ENCODE results near the gene DUT.

DUT gene

GRCh38 chr15:48300038-48300437 lies 31.2 kb upstream of the DUT start:
- H3K4me1 ChIP-seq (ENCODE audit: control insufficient read depth, insufficient read depth, low read length) = no peaks in the 10 kb centered on the region
- H3K27ac ChIP-seq (ENCODE audit: insufficient read depth, low read depth, low read length, poor library complexity, severe bottlenecking) = no peak overlapping the region
- no peak overlapping the region for H3K4me3 ChIP-seq (ENCODE audit: insufficient read depth, low read depth, low read length)
- WGBS, 2 experiments = 53 to 67% methylated on average over 5 of the region's 5 CpGs
- no peaks in the 10 kb centered on the region for H3K9me3 ChIP-seq (ENCODE audit: control insufficient read depth, low read length)
- no peaks in the 10 kb centered on the region for H3K36me3 ChIP-seq (ENCODE audit: control insufficient read depth, insufficient read depth, low read length)
- H3K27me3 ChIP-seq (ENCODE audit: control insufficient read depth, insufficient read depth, low read length, poor library complexity, severe bottlenecking) = no peaks in the 10 kb centered on the region

- no peaks in the 10 kb centered on the region for H3K4me1 ChIP-seq (ENCODE audit: control insufficient read depth, insufficient read depth, low read length)
- WGBS, 2 experiments = 62 to 66% methylated on average over 2 of the region's 2 CpGs
- no peak overlapping the region for H3K27ac ChIP-seq (ENCODE audit: insufficient read depth, low read depth, low read length, poor library complexity, severe bottlenecking)
- no peaks in the 10 kb centered on the region for H3K9me3 ChIP-seq (ENCODE audit: control insufficient read depth, low read length)
- H3K4me3 ChIP-seq (ENCODE audit: insufficient read depth, low read depth, low read length) = no peak overlapping the region
- no peaks in the 10 kb centered on the region for H3K27me3 ChIP-seq (ENCODE audit: control insufficient read depth, insufficient read depth, low read length, poor library complexity, severe bottlenecking)
- no peaks in the 10 kb centered on the region for H3K36me3 ChIP-seq (ENCODE audit: control insufficient read depth, insufficient read depth, low read length)
Observed at GRCh38 chr15:48304398-48304797, 26.8 kb upstream of the DUT start.

- 62 to 75% methylated on average over 1 of the region's 1 CpG for WGBS, 2 experiments
- Histone ChIP-seq H3K27me3 (ENCODE audit: control insufficient read depth, insufficient read depth, low read length, poor library complexity, severe bottlenecking) (no peaks in the 10 kb centered on the region), H3K4me1 (ENCODE audit: control insufficient read depth, insufficient read depth, low read length) (no peaks in the 10 kb centered on the region), H3K9me3 (ENCODE audit: control insufficient read depth, low read length) (no peaks in the 10 kb centered on the region), H3K36me3 (ENCODE audit: control insufficient read depth, insufficient read depth, low read length) (no peaks in the 10 kb centered on the region), H3K27ac (ENCODE audit: insufficient read depth, low read depth, low read length, poor library complexity, severe bottlenecking) (no peak overlapping the region), H3K4me3 (ENCODE audit: insufficient read depth, low read depth, low read length) (no peak overlapping the region)
Observed at GRCh38 chr15:48306639-48307038, 24.6 kb upstream of the DUT start.

- Histone ChIP-seq H3K4me3 (ENCODE audit: insufficient read depth, low read depth, low read length) (no peak overlapping the region), H3K4me1 (ENCODE audit: control insufficient read depth, insufficient read depth, low read length) (no peaks in the 10 kb centered on the region), H3K36me3 (ENCODE audit: control insufficient read depth, insufficient read depth, low read length) (no peaks in the 10 kb centered on the region), H3K9me3 (ENCODE audit: control insufficient read depth, low read length) (no peaks in the 10 kb centered on the region), H3K27me3 (ENCODE audit: control insufficient read depth, insufficient read depth, low read length, poor library complexity, severe bottlenecking) (no peaks in the 10 kb centered on the region), H3K27ac (ENCODE audit: insufficient read depth, low read depth, low read length, poor library complexity, severe bottlenecking) (no peak overlapping the region)
- WGBS, 2 experiments = 92 to 93% methylated on average over 8 of the region's 8 CpGs
Observed at GRCh38 chr15:48307586-48307985, 23.6 kb upstream of the DUT start.

- H3K27ac ChIP-seq (ENCODE audit: insufficient read depth, low read depth, low read length, poor library complexity, severe bottlenecking) = no peak overlapping the region
- H3K27me3 ChIP-seq (ENCODE audit: control insufficient read depth, insufficient read depth, low read length, poor library complexity, severe bottlenecking) = no peaks in the 10 kb centered on the region
- no peaks in the 10 kb centered on the region for H3K36me3 ChIP-seq (ENCODE audit: control insufficient read depth, insufficient read depth, low read length)
- H3K4me1 ChIP-seq (ENCODE audit: control insufficient read depth, insufficient read depth, low read length) = no peaks in the 10 kb centered on the region
- 92 to 94% methylated on average over 2 of the region's 2 CpGs for WGBS, 2 experiments
- no peaks in the 10 kb centered on the region for H3K9me3 ChIP-seq (ENCODE audit: control insufficient read depth, low read length)
- H3K4me3 ChIP-seq (ENCODE audit: insufficient read depth, low read depth, low read length) = no peak overlapping the region
Observed at GRCh38 chr15:48309740-48310139, 21.5 kb upstream of the DUT start.

GRCh38 chr15:48313216-48313615 lies 18.0 kb upstream of the DUT start:
- Histone ChIP-seq H3K4me3 (ENCODE audit: insufficient read depth, low read depth, low read length) (no peak overlapping the region), H3K27ac (ENCODE audit: insufficient read depth, low read depth, low read length, poor library complexity, severe bottlenecking) (no peak overlapping the region), H3K36me3 (ENCODE audit: control insufficient read depth, insufficient read depth, low read length) (no peaks in the 10 kb centered on the region), H3K9me3 (ENCODE audit: control insufficient read depth, low read length) (no peaks in the 10 kb centered on the region), H3K27me3 (ENCODE audit: control insufficient read depth, insufficient read depth, low read length, poor library complexity, severe bottlenecking) (no peaks in the 10 kb centered on the region), H3K4me1 (ENCODE audit: control insufficient read depth, insufficient read depth, low read length) (no peaks in the 10 kb centered on the region)
- 93 to 95% methylated on average over 2 of the region's 2 CpGs for WGBS, 2 experiments

- no peaks in the 10 kb centered on the region for H3K27me3 ChIP-seq (ENCODE audit: control insufficient read depth, insufficient read depth, low read length, poor library complexity, severe bottlenecking)
- H3K36me3 ChIP-seq (ENCODE audit: control insufficient read depth, insufficient read depth, low read length) = no peaks in the 10 kb centered on the region
- H3K9me3 ChIP-seq (ENCODE audit: control insufficient read depth, low read length) = no peaks in the 10 kb centered on the region
- no peaks in the 10 kb centered on the region for H3K4me1 ChIP-seq (ENCODE audit: control insufficient read depth, insufficient read depth, low read length)
- no peak overlapping the region for H3K27ac ChIP-seq (ENCODE audit: insufficient read depth, low read depth, low read length, poor library complexity, severe bottlenecking)
- H3K4me3 ChIP-seq (ENCODE audit: insufficient read depth, low read depth, low read length) = no peak overlapping the region
- WGBS, 2 experiments = 70% methylated on average over 10 of the region's 10 CpGs
Observed at GRCh38 chr15:48315041-48315440, 16.2 kb upstream of the DUT start.

GRCh38 chr15:48317221-48317620 lies 14.0 kb upstream of the DUT start:
- 96 to 97% methylated on average over 2 of the region's 2 CpGs for WGBS, 2 experiments
- H3K27ac ChIP-seq (ENCODE audit: insufficient read depth, low read depth, low read length, poor library complexity, severe bottlenecking) = no peak overlapping the region
- no peak overlapping the region for H3K4me3 ChIP-seq (ENCODE audit: insufficient read depth, low read depth, low read length)
- no peaks in the 10 kb centered on the region for H3K36me3 ChIP-seq (ENCODE audit: control insufficient read depth, insufficient read depth, low read length)
- no peaks in the 10 kb centered on the region for H3K27me3 ChIP-seq (ENCODE audit: control insufficient read depth, insufficient read depth, low read length, poor library complexity, severe bottlenecking)
- no peaks in the 10 kb centered on the region for H3K9me3 ChIP-seq (ENCODE audit: control insufficient read depth, low read length)
- H3K4me1 ChIP-seq (ENCODE audit: control insufficient read depth, insufficient read depth, low read length) = no peaks in the 10 kb centered on the region

- Histone ChIP-seq H3K4me1 (ENCODE audit: control insufficient read depth, insufficient read depth, low read length) (no peaks in the 10 kb centered on the region), H3K27ac (ENCODE audit: insufficient read depth, low read depth, low read length, poor library complexity, severe bottlenecking) (no peak overlapping the region), H3K27me3 (ENCODE audit: control insufficient read depth, insufficient read depth, low read length, poor library complexity, severe bottlenecking) (no peaks in the 10 kb centered on the region), H3K9me3 (ENCODE audit: control insufficient read depth, low read length) (no peaks in the 10 kb centered on the region), H3K4me3 (ENCODE audit: insufficient read depth, low read depth, low read length) (no peak overlapping the region), H3K36me3 (ENCODE audit: control insufficient read depth, insufficient read depth, low read length) (no peaks in the 10 kb centered on the region)
- 21 to 32% methylated on average over 5 to 6 of the region's 6 CpGs for WGBS, 2 experiments
Observed at GRCh38 chr15:48318131-48318530, 13.1 kb upstream of the DUT start.

GRCh38 chr15:48323294-48323693 lies 7.9 kb upstream of the DUT start:
- H3K27ac ChIP-seq (ENCODE audit: insufficient read depth, low read depth, low read length, poor library complexity, severe bottlenecking) = no peak overlapping the region
- 95 to 96% methylated on average over 7 of the region's 7 CpGs for WGBS, 2 experiments
- H3K9me3 ChIP-seq (ENCODE audit: control insufficient read depth, low read length) = no peaks in the 10 kb centered on the region
- no peaks in the 10 kb centered on the region for H3K4me1 ChIP-seq (ENCODE audit: control insufficient read depth, insufficient read depth, low read length)
- no peaks in the 10 kb centered on the region for H3K36me3 ChIP-seq (ENCODE audit: control insufficient read depth, insufficient read depth, low read length)
- H3K4me3 ChIP-seq (ENCODE audit: insufficient read depth, low read depth, low read length) = no peak overlapping the region
- H3K27me3 ChIP-seq (ENCODE audit: control insufficient read depth, insufficient read depth, low read length, poor library complexity, severe bottlenecking) = no peaks in the 10 kb centered on the region

- no peak overlapping the region for H3K4me3 ChIP-seq (ENCODE audit: insufficient read depth, low read depth, low read length)
- H3K27me3 ChIP-seq (ENCODE audit: control insufficient read depth, insufficient read depth, low read length, poor library complexity, severe bottlenecking) = no peaks in the 10 kb centered on the region
- H3K27ac ChIP-seq (ENCODE audit: insufficient read depth, low read depth, low read length, poor library complexity, severe bottlenecking) = no peak overlapping the region
- H3K9me3 ChIP-seq (ENCODE audit: control insufficient read depth, low read length) = no peaks in the 10 kb centered on the region
- no peaks in the 10 kb centered on the region for H3K36me3 ChIP-seq (ENCODE audit: control insufficient read depth, insufficient read depth, low read length)
- WGBS, 2 experiments = 78 to 79% methylated on average over 5 of the region's 5 CpGs
- no peaks in the 10 kb centered on the region for H3K4me1 ChIP-seq (ENCODE audit: control insufficient read depth, insufficient read depth, low read length)
Observed at GRCh38 chr15:48324949-48325348, 6.3 kb upstream of the DUT start.
